GM21786 (cell line): ENCODE results near the gene DEGS1.
"Not testable (repeated sequence)": the region's sequence is repeated elsewhere in the genome, so short reads cannot be mapped to it uniquely, and the experiment has no call there.

Experiments used
- ATAC-seq: cut with Tn5 transposase; IDR thresholded peaks from one replicate; pipeline ENCODE4 v1.9.1; 2021; ENCODE audit not compliant: unreplicated experiment

Gene DEGS1

GRCh38 chr1:224180783-224181452, 2.1 kb upstream of the DEGS1 start:
- ATAC-seq, result no peak

- no peak for ATAC-seq
Measured at GRCh38 chr1:224181453-224181810, 1.6 kb upstream of the DEGS1 start.

- peak; percentile 42 for ATAC-seq
Measured at GRCh38 chr1:224182057-224182865, 779 bp upstream of the DEGS1 start.

GRCh38 chr1:224183591-224184312, 712 bp downstream of the DEGS1 start:
- peak; percentile 38 for ATAC-seq

DNA sequence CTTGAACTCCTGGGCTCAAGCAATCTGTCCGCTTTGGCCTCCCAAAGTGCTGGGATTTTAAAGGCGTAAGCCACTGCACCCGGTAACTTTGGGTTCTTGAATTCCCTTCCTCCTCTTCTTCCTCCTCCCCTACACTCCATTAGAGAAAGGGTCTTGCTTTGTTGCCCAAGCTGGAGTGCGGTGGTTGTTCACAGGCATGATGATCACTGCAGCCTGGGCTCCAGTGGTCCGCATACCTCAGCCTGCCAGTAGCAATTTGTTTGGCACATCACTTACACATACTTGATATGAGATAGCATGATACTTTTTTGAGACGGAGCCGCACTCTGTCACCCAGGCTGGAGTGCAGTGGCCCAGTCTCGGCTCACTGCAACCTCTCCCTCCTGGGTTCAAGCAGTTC, 2.2 kb downstream of the DEGS1 start:
- ATAC-seq, result no peak

GRCh38 chr1:224188286-224188685, 5.2 kb downstream of the DEGS1 start:
- ATAC-seq, result no peak

- ATAC-seq, result no peak
Measured at GRCh38 chr1:224189561-224189960, 6.5 kb downstream of the DEGS1 start.

DNA sequence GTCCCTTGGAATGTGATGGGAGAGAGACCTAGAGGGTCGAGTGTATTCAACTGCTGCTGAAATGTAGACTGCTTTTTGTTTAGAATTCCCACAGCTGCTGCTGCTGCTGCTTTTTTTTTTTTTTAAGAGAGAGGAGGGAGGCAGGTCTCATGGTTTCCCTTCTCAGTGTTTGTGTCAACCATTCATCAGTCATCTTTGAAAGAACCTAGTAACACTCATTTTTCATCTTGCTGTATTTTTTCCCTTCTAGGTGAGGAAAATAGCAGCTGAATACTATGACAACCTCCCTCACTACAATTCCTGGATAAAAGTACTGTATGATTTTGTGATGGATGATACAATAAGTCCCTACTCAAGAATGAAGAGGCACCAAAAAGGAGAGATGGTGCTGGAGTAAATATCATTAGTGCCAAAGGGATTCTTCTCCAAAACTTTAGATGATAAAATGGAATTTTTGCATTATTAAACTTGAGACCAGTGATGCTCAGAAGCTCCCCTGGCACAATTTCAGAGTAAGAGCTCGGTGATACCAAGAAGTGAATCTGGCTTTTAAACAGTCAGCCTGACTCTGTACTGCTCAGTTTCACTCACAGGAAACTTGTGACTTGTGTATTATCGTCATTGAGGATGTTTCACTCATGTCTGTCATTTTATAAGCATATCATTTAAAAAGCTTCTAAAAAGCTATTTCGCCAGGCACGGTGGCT, 9.2 kb downstream of the DEGS1 start:
- ATAC-seq, result no peak

DNA sequence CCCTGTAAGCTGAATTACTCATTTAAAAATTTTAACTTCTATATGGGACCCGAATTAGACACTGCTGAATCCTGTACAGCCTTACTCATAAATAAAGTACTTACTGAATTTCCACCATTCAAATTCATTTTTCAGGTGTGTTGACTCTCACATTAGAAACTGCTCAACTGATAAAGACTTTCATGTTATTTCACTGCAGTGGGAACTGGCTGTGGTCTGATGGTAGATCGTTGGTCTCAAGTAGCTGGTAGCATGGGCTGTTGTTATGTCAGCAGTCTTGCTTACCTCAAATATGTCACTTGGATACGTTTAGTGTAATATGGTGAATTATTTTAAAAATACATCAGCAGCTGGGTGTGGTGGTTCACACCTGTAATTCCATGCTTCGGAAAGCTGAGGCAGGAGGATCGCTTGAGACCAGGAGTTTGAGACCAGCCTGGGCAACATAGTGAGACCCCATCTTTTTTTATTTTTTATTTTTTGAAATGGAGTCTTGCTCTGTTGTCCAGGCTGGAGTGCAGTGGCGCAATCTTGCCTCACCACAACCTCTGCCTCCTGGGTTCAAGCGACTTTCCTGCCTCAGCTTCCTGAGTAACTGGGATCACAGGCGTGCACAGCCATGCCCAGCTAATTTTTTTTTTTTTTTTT, 10.4 kb downstream of the DEGS1 start:
- no peak for ATAC-seq

DNA sequence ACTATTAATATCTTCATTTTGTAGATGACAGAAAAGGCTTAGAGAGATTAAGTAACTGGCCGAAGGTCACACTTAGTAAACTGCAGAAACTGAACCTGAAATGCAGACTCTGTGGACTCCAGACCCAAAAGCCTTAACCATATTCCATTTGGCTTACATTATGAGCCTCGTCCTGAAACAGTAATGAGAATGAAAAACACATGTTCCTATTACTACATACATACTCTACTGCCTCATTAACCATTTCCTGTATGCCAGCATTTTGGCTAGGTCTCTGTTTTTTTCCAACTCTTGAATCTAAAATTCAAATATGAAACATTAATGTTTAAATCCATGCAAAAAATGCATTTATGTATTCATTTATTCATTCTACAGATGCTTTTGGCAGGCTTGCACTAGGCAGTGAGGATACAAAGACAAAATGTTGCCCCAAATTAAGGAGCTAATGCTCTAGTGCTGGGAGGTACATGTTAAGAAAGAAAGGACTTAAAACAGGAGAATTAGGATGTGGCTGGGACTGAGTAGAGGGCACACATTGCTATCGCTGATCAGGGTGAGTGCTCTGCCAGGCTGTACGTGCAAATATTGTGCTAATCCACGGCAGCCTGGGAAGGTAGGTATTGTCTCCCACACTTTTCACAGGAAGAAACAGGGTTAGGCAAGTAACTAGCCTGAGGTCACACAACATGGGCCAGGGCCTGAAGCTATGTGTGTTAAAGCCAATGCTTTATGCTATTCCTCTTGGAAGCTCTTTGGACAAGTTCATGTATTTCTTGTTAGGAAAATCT, 14.0 kb downstream of the DEGS1 start:
- ATAC-seq, result no peak

DNA sequence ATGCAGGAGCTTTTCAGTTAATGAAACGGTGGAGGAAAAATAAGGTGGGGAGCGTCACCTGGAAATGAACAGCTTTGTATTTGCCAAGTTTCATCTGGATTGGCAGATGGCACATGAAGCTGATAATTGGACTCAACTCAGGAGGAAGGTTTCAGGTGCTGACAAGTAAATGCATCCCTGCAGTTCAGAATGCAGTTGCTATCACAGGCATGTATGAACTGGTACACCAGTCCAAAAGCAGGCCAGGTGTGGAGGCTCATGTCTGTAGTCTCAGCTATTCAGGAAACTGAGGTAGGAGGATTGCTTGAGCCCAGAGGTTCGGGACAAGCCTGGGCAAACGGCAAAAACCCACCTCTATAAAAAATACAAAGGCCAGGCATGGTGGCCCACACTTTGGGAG, 15.5 kb downstream of the DEGS1 start:
- ATAC-seq, result no peak

DNA sequence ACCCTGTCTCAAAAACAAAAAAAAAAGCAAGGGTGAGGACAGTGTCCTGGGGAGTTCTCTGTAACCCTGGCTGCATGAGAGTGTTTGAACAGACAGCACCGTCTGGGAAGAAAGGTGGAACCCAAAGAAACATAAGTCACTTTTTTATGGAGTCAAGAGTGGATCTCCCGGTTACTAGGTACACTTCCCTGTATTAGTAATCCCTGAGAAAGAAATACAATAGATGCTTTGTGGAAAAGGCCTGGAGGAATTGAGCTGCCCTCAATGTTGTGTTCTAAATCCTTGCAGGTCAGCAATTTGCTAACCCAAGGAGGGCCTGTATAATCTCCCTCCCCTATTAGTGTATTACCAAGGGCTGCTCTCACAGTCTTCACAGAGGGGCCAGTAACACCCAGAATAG, 16.6 kb downstream of the DEGS1 start:
- no peak for ATAC-seq

- no peak for ATAC-seq
Measured at GRCh38 chr1:224201383-224201782, 18.3 kb downstream of the DEGS1 start.

- no peak for ATAC-seq
Measured at GRCh38 chr1:224201853-224202252, 18.8 kb downstream of the DEGS1 start.

DNA sequence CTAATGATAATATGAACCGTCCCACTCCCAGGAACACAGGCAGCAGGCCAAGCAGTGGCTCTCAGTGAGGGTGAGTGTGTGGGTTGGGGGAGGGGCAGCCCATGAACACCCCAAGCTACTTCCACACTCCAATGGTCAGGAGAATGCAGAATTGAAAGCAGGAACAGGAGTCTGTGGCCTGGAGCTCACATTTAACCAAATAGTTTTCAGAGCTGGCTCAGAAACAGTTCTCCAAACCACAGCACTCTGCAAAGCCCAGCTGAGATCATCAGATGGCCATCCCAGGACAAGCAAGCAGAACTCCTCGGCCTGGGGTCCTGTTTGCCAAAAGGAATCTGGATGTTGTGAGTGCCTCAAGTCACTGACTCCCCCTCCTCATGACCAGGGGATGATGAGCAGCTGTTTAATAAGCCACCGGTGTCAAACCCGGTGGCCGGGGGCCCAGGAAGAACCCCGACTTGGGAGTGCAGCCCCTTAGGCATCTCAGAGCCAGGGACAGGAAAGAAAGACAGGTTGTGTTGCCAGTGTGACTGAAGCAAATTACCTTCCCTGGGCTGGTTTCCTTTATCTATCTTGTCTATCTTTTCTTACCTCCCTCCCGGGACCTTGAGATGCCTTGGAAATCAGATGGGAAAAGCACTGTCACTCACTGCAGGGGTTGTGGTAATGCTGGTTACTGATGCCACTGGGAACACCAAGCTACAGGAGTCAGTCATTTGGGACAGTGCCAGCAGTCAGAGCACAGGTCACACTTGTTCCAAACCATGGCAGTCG, 20.4 kb downstream of the DEGS1 start:
- peak; percentile 72 for ATAC-seq

DNA sequence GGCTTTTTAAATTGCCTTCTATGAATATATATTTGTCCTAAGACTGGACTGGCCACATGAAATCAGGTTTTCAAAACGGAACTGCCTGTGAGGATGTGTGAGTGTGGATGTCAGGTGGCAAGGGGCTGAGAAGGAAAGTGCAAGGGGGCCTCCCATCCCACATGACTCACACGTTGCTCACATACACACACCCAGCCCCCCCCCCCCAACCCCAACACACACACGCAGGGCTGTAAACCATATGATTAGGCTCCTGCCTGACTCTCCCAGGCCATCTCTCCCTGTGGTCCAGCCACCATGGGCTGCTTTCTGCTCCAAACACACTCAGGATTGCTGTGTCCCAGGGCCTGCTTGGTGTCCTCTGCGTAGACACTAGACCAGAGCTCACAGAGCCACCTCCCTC, 22.4 kb downstream of the DEGS1 start:
- no peak for ATAC-seq

DNA sequence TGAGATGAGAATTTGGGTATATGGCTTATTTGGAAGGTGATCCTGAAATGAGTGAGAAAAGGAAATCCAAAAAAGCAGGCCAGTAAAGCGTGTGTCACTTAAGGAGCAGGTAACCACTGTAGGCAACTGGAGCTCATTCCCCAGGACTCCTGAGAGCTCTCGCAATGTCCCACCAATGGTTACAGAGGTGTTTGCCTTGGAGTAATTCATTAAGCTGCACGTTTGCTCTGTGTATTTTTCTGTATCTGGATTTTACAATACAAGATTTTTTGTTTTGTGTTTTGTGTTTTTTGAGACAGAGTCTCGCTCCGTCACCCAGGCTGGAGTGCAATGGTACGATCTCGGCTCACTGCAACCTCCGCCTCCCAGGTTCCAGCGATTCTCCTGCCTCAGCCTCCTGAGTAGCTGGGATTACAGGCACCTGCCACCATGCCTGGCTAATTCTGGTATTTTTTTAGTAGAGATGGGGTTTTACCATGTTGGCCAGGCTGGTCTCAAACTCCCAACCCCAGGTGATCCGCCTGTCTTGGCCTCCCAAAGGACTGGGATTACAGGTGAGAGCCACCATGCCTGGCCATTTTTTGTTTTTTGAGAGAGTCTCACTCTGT, 23.0 kb downstream of the DEGS1 start:
- not testable (repeated sequence) for ATAC-seq

- no peak for ATAC-seq
Measured at GRCh38 chr1:224211206-224211962, 28.3 kb downstream of the DEGS1 start.
